KG1 (cell line): ENCODE measurements around the gene RGN.
"Not testable (repeated sequence)": the region's sequence is repeated elsewhere in the genome, so short reads cannot be mapped to it uniquely, and the experiment has no call there.

ENCODE experiments used
- DNase-seq: peaks from one replicate; lab custom pipeline; 2025; lab: John Stamatoyannopoulos, UW

RGN gene

DNA sequence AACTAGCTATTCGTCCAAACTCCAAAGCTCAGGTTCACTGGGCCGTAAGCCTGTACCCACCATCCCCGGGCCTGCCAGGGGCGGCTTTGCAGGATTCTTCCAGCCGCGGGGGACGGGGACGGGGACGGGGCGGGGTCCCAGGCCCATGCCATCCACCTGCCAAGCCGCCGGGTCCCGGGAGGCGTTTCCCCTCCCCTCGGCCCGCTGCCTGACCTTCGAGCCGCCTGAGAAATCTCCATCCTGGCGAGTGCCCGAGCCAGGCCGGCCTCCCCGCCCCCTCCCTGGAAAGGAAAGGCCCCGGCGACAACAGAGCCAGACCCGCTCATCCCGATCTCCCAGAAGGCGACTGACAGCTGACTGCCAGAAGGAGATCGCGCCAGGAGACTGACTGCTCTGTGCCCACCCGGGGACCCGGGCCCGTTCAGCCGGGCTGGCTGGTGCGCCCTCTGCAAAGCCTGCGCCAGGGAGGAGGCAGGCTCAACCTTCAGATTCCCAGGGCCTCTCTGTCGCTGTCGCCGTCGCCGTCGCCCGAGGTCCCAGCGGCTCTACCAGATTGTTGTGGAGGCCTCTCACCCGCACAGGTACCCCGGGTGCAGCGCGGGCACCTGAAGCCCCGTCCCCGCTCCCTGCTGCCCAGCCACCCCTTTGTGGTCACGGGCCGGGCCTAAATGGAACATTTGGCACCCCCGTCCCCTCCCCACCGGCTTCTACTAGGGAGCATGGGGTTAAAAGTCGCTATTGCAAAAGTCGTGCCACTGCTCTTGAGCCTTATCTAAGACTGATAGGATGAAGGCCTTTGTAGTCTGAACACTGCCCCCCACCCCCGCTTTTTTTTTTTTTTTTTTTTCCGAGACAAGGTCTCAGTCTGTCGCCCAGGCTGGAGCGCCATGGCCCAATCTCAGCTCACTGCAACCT is at the start of gene RGN:
Gene RGN, plus strand, starts transcription at position 315 of the 915 bp plus-strand sequence. CDS start 2,702 bp downstream, outside the sequence.
- no peak for DNase-seq

DNA sequence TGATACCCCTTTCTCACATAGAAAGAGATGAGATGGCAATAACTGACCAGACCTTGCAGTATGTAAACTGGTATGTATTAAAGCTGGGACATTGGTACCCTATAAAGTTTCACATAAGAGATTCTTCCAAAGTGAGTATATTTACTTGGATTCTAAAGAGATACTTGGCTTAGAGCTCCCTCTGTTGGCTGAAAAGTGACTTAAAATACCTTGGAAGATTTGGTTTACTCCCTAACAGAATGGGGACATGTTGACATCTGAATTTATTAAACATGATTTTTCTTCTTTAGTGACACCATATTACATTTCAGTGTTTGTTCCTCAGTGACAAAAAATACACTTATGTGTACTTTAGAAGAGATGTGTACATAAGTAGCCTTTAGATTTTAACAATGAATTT is 47.9 kb upstream of the RGN start:
- no peak for DNase-seq

DNA sequence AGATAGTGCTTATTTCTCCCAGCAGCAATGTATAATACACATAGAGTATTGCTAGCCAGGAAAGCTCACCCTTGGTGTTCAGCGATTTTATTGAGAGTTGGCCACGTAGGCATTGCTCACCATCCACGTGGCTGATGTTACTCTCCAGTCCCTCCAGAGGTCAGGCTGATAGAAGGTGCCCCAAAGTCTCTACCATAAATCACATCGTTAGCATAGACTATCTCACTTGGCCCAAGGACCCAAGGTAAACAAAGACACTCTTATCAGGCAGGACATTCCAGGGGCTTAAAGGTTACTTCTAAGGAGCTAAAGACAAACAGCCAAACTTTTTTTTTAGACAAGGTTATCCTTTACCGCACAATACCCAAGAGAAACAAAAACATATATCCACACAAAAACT is 30.3 kb upstream of the RGN start:
- no peak for DNase-seq

DNA sequence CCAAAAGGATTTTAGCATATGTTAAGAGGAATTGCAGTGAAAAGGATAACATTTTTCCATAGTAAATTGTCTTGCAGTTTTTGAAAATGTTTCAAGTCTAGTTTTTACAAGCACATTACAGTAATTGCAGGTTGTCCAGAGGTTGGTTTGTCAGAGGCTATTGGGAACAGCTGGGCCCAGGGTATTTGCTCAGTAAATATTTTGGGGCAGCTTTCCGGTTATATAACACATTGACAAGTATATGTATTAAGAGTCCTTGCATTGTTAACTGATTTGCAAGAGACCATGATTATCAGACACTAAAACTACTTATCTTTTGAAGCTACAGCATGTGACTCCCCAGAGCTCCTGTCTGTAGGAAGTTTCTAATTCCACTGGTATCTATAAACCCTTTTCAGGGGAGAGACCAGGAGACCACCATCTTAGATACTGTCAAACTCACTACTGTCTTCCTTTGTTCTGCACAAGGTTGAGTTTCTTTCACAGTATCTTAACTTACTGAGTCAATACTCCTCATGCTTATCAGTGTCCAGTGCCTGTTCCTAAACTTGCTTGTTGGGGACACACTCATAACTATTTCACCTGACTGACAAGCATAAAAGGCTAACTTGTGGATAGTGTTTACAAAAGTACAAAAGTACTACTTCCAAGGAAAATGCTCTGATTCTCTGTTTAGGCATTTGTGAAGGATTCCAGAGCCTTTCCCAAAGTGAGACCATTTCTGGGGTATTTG is 18.9 kb upstream of the RGN start:
- DNase-seq: no peak

DNA sequence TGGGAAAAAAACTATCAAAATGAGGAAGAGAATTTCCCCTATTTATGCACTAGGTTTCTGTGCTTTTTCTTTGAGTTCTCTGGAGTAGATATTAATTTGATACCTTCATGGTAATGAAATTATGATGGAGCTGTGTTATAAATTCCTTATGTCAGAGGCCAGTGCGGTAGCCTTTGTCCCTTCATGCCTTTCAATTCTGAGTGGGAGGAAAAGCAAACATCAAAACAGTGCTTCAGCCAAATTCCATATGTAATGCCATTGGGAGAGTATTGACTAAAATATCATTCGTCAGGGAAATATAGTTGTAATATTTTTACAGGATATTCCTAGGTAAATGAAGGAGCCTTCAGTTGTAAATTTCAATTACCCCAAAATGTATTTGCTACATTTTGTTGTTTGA is 17.5 kb upstream of the RGN start:
- DNase-seq: no peak

DNA sequence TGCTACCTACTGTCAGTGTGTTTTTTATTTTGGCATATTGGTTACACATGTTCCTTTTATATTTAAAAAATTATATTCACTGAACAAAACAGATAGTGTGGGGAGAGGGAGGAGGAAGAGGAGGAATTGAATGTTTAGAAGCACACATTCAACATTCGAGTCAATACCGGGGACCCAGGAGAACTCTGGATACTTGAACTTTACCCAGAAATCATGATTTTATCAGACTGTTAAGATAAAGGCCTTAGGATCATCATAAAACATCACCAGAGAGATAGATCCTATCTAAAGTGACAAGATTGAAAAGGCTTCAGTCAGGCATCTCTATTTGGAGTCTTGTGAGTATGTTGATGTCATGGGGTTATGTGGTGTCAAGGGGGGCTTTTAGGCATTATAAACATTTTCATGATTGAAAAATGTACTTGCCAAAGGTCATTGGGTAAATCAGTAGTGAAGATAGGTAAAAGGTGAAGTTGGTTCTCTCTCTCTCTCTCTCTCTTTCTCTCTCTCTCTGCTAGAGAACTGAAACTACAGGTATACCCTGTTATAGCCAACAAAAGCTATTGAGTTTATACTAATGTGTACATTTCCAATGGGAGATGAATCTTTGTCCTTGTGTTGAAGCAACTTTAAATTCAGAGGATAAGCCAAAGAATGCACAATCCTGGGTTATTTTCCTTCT is 16.9 kb upstream of the RGN start:
- no peak for DNase-seq

DNA sequence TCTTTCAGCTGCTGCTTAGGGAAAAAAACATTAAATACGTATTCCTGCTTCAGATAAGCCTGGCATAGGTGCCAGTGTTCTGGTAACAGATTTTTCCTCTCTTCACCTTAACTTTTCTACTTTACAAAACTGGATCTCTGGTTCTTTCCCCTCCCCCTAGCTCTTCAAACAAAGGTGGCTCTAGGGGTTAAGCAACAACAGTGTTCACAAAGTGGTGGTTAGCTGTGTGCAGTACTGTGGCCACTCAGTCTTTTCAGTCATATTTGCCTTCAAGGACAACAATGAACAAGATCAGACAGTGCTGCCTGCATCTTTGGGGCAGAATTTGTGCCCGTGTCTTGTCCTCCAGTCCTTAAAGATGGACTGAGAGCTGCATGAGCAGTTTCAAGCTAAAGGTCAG is 15.1 kb upstream of the RGN start:
- no peak for DNase-seq

DNA sequence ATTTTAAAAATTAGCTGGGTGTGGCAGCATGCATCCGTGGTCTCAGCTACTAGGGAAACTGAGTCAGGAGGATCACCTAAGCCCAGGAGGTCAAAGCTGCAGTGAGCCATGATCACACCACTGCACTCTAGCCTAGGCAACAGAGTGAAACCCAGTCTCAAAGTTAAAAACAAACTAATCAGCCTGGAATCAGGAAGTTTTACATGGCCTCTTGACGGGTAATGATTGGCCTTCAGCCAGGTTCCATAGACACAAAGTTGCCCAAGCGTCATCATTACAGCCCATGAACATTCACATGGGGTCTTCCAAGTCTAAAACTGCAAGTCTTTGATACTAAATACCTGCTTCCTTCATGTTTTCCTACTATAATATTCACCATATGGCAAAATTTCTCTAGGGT is 10.0 kb upstream of the RGN start:
- no peak for DNase-seq

DNA sequence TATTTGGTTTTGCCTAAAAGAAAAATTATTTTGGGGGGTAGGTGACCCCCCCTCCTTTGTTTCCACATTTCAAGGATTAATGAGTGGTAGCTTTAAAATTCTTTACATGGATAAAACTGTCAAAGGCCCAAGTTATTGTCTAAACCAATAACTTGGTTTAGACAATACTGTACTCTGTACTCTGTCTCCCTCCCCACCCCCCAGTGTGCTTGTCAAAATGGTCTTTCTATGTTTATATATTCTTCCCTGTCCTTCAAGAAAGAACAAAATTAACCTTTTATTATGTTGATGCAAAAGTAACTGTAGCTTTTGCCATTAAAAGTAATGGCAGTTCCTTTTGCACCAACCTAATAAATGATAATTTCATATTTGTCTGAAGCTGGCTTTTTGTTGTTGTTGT is 9.5 kb upstream of the RGN start:
- no peak for DNase-seq

DNA sequence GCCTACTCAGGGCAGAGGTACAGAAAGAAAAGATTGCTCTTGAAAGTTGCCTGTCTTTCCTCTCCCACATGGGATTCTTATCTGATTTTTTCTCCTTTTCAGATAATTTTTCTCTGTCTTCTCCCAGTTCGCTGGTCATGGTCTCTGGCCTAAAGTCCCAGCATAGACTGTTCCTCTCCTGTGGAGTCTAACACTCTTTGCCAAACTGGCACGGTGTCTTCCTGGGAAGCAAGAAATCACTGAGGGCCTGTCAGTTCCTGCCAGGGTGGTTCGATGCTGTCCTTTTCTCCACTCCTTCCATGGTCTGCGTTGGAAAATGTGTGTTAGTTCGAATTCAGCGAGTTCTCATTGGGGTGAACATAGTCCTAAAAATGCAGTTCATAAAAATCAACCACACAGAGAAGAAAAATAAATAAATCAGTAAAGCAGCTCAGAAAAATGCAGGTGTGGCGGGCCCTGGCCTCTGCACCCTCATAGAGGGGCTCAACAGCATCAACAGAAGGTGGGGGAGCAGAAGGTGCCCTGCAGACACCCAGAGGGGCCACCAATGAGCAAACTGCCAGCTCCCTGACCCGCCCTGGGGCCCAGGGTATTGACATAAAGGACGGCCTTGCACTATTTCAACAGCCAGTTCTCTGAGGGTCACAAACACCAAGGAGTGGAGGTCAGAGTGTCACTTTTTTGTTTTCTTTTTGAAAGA is 2.1 kb downstream of the RGN start:
- DNase-seq: no peak

DNA sequence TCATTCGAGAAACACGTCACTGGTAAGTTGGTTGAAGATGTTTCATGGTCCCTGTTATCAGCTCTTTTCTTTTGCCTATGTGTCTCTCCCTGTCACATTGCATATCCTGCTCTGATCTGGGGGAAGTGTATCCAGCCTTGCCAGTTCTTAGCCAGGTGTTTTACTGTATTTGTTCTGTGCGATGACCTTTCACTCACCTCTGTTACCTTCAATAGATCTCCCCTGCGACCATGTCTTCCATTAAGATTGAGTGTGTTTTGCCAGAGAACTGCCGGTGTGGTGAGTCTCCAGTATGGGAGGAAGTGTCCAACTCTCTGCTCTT is 2.6 kb downstream of the RGN start:
- no peak for DNase-seq

DNA sequence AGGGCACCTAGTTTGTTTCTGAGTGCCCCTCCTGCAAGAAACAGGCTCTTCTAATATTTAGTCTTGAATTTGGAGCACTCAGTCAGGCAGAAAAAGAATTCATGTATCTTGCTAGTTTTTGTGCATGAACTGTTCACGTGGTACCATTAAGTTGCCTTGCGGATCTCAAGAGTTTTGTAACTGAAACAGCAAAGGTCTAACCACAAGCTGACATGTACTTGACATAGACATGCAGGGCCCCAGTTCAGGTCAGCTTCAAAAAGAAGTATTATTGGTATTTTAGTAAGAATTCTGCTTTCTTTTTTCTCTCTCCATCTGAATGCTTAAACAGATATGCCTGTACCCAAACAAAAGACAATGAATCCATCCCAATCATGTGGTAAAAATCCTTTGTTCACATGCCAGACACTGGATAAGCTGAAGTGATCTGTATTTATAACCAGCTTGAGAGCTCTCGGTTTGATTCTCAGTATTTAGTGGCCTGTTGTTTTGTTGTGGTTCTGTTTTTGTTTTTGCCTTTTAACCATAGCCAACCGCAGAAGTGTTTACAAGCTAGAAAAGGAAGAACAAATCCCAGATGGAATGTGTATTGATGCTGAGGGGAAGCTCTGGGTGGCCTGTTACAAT is 13.0 kb downstream of the RGN start:
- no peak for DNase-seq

DNA sequence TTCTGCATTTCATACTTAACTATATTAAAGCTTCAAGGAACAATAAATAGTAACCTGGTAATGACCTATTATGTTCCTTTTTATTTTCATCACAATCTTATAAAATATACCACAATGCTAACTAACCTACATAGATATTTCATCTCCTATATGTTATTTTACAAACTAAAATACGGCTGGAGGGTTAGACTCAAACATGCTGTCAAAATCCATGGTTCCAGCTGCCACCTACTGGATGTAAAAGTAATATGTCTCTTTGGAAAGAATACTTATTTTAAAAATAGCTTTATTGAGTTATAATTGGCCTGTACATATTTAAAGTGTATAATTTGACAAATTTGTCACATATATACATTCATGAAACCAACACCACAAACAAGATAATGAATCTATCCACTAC is 15.0 kb downstream of the RGN start:
- no peak for DNase-seq

DNA sequence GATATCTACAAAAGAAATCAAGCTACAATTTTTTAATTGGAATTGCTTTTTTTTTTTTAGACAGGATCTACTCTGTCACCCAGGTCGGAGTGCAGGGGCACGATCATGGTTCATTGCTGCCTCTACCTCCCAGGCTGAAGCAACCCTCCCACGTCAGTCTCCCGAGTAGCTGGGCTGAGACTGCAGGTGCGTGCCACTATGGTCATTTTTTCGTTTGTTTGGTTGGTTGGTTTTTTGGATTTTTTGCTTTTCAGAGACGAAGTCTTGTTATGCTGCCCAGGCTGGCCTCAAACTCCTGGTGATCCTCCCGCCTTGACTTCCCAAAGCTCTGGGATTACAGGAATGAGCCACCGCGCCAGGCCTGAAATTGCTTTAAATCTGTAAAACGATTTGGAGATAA is 15.6 kb downstream of the RGN start:
- no peak for DNase-seq

DNA sequence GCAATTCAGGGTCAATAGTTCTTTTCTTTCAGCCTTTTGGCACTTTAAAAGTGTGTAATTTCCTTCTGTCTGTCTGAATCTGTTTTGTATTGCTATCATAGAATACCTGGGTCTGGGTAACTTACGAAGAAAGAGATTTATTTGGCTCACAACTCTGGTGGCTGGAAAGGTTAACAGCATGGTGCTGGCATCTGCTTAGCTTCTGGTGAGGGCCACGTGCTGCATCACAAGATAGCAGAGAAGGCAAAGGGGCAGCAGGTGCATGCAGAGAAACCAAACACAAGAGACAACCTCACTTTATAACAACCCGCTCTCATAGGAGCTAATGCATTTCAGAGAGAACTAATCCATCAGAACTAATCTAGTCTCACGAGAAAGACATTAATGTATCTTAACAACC is 18.8 kb downstream of the RGN start:
- DNase-seq: no peak

DNA sequence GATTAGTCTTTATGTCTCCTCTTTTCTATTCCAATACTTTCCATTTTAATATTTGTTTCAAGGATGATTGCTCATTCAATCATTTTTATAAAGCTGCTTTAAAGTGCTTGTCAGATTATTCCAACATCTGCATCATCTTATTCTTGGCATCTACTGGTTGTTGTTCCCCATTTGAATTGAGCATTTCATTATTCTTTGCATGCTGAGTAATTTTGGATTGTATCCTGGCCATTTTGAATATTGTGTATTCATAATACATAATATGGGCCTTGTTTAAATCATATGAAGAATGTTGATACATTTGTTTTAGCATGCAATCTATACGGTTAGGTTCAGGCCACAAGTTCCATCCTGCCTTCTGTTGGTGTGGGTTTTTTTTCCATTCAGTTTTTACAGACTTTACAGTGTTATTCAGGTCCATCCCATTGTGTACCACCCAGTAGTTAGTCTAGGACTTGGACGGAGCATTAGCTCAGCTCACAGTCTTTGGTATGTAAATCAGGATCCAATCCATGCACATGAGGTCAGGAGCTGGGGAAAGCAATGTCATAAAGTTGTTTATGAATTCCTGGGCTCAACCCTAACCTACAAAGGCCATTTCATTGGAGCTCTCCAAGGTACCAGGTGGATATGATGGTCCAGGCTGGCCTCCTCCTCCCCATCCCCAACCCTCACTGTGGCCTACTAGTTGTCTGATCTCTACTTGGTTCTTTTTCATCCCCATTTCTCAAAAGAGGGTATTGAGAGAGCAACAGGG is 20.3 kb downstream of the RGN start:
- DNase-seq: no peak

DNA sequence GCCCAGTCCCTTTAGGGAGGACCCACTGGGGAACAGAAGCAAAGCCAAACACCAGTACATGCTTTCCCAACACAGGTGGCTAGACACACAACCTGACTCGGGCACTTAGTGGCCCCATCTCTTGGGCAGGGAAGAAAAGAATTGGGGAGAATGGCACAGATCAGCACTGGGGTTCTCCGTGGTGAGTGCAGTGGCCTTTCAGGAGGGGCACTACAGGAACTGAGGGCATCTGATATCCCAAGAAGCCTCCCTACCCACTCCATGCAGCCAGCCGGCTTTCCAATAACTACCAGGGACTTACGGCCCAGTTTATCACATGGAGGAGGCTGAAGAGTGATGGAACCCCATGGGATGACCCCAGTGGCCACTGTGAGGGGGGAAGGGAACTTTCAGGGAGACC is 23.0 kb downstream of the RGN start:
- DNase-seq: no peak

DNA sequence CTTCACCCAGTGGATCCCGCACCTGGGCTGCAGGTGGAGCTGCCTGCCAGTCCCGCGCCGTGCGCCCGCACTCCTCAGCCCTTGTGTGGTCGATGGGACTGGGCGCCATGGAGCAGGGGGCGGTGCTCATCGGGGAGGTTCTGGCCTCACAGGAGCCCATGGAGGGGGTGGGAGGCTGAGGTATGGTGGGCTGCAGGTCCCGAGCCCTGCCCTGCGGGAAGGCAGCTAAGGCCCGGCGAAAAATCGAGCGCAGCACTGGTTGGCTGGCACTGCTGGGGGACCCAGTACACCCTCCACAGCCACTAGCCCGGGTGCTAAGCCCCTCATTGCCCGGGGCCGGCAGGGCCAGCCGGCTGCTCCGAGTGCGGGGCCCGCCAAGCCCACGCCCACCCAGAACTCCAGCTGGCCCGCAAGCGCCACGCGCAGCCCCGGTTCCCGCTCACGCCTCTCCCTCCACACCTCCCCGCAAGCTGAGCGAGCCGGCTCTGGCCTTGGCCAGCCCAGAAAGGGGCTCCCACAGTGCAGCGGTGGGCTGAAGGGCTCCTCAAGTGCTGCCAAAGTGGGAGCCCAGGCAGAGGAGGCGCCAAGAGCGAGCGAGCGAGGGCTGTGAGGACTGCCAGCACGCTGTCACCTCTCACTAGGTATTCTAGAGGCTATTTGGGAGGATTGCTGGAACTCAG is 32.8 kb downstream of the RGN start:
- not testable (repeated sequence) for DNase-seq

DNA sequence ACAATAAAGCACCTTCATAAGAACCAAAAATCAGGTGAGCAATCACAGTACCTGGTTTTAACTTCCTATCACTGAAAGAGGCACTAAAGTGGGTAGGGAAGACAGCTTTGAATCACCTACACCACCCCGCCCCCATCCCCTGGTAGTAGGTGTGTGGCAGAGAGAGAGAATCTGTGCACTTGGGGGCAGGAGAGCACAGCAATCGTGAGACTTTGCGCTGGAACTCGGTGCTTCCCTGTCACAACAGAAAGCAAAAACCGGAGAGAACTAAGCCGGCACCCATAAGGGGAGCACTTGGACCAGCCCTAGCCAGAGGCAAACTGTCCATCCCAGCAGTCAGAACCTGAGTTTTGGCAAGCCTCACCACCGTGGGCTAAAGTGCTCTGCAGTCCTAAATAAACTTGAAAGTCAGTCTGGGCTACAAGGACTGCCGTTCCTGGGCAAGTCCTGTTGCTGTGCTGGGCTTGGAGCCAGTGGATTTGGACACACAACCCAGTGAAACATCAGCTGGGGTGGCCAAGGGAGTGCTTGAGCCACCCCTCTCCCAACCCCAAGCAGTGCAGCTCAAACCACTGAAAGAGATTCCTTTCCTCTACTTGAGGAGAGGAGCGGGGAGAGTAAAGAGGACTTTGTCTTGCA is 34.2 kb downstream of the RGN start:
- no peak for DNase-seq

DNA sequence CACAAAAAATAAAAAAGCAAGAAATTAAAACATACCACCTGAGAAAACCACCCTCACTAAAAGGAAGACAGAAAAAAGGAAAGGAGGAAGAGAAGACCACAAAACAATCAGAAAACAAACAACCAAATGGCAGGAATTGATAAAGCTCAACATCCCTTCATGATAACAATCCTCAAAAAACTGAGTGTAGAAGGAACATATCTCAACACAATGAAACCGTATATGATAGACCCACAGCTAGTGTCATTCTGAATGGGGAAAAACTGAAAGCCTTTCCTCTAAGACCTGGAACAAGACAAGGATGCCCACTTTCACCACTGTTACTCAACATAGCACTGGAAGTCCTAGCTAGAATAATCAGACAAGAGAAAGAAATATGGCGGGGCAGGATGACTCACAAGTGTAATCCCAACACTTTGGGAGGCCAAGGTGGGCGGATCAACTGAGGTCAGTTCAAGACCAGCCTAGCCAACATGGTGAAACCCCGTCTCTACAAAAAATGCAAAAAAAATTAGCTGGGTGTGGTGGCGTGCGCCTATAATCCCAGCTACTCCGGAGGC is 38.4 kb downstream of the RGN start:
- not testable (repeated sequence) for DNase-seq
